HG02884 (cell line): ENCODE data around the gene L3MBTL3.
A peak's percentile ranks its signal among the peaks of the same experiment; 100 is the strongest.

Experiments used
- ATAC-seq: cut with Tn5 transposase; IDR thresholded peaks from one replicate; pipeline ENCODE4 v1.9.1; 2021; ENCODE audit warnings: mild to moderate bottlenecking, moderate library complexity; ENCODE audit not compliant: unreplicated experiment

The L3MBTL3 gene

DNA sequence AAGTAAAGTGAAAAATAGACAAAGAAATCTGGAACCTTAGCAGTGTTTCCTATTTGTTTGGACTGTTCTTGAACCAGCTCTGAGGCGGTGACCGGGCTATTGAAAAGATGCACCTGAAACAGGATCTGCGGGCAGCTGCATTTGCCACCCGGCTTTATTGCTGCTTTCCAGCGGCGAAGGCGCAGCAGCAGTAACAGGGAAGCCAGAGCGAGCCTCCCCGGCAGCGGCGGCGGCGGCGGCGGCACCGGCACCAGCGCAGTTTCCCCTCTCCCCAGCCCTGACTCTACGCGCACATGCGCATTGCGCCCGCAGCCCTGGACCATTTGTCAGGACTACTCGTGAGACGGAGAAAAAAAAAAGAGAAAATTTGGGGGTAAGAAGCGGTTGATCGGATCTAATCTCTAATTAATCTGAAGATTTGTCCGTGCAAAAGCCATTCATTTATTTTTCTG lies at the start of gene L3MBTL3:
L3MBTL3 (plus strand) TSS at position 290 of the 452 bp plus-strand sequence. CDS start 24,119 bp downstream, outside the sequence.
- ATAC-seq, result peak; percentile 61

DNA sequence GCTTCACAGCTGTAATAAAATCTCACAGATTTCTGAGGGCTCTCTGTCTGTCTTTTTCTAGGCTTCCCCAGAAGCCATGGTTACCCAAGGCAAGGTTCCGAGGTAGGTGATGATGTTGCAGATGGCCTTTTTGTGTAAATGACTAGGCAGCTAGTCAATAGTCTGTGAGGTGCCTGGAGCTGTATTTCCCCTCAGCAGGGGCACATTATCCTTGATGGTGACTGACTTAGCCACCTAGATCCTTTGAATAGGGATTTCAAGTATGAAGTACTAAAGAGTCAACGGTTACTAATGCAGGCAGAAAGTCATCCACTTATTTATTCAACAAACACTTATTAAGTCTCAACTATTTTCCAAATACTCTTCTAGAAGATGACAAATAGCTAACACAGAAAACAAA lies 49.3 kb upstream of the L3MBTL3 start:
- ATAC-seq, result no peak

GRCh38 chr6:129976110-129976509 lies 42.3 kb upstream of the L3MBTL3 start:
- ATAC-seq, result no peak

DNA sequence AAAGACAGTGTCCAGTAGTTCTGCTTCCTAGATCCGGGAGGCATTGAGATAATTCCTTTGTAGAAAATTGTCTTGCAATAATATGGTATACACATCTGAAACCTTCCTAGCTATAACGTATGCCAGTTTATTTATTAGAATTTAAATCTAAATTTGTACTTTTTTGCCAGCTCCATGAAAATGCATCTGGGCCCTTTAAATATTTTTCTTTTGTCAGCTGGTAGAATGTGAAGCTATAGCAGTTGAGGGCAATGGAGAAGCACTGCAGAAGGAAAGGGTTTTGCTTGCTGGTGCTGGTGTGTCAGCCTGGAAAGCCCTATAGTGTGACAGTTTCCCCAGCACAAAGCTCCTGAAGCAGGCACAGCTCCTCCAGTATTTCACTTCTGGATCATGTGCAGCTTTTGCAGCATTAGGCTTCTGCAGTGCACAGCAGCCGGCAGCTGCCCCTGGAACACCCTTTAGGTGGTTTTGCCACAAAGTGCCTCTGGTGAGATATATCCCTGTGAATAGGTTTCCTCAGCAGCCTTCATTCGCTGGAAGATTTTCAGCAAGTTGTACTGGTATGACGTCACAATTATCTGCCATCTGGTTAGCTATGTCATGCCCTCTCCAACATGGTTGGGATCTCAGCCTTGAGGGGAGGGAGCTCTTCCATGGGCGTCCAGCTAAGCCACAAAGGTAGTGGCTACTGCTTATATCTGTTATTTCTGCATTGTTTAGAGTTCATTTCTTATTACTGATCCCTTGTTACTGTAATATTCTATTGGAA lies 40.0 kb upstream of the L3MBTL3 start:
- ATAC-seq, result no peak

GRCh38 chr6:129980821-129981220 lies 37.6 kb upstream of the L3MBTL3 start:
- no peak for ATAC-seq

DNA sequence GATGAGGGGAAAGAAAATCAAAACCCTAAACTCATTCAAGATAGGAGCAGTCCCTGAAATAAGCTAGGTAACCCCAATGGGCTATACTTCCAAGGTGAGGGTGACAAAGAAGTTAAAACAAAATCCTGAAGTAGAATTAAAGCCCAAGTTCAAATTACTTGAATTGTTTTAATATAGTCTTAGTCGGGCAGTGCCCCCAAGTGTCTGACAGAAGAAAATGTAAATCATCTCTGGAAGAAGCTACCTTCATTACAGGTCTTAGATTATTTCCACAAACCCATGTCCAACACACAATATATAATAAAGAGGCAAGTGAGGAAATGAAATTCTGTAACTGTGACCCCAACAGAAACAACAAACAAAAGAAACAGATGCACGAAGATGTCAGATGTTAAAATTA lies 36.8 kb upstream of the L3MBTL3 start:
- no peak for ATAC-seq

DNA sequence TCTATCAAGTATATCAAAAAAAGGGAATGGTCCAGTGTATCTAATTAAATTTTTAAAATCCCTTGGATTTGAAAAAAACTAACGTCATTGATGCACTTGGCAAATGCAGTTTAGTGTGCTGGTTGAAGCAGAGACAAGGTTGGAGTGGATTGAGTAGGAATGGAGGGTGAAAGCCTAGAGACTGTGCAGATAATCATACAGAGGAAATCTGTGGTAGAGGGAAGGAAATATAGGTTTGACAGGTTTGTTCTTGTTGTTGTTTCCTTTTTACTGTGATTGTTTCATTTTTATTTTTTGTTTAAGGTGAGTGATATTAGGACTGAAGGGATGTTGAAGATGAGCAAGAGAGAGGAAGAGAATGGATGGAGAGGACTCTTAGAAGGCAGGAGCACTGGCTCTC lies 29.0 kb upstream of the L3MBTL3 start:
- ATAC-seq, result no peak

DNA sequence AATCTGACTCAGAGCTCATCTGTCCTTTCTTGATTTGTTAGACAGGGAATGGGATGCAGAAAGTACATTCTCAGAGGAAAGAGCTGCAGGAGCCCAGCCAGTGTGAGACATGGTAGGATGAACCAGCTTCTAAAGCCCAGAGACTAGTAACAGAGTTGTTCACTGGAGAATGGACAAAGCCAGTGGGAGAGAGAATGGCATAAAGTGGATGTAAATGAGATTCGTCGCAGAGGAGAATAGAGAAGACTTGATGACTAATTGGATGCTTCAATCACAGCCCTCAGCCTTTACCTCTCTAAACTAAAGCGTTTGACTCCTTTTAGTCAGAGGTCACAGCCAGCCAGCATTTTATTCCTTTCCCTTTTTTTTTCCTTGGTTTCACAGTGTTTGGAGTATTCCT lies 25.5 kb upstream of the L3MBTL3 start:
- no peak for ATAC-seq

DNA sequence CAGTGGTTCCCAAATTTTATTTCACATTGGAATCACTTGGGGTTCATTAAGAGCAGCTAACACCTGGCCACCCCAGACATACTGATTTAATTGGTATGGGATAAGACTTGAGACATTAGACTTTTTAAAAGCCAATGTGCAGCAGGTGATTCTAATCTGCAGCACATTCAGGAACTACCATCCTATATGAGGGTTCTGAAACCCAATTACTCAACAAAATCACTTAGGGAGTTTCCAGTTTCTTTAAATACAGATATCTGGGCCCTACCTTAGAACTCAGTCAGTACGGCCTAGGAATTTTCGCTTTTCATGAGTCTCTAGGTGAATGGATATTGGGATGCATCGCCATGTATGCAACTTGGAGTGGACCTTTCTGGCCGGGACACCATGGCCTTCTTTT lies 24.0 kb upstream of the L3MBTL3 start:
- no peak for ATAC-seq

GRCh38 chr6:129996387-129996786 lies 22.0 kb upstream of the L3MBTL3 start:
- ATAC-seq, result no peak

DNA sequence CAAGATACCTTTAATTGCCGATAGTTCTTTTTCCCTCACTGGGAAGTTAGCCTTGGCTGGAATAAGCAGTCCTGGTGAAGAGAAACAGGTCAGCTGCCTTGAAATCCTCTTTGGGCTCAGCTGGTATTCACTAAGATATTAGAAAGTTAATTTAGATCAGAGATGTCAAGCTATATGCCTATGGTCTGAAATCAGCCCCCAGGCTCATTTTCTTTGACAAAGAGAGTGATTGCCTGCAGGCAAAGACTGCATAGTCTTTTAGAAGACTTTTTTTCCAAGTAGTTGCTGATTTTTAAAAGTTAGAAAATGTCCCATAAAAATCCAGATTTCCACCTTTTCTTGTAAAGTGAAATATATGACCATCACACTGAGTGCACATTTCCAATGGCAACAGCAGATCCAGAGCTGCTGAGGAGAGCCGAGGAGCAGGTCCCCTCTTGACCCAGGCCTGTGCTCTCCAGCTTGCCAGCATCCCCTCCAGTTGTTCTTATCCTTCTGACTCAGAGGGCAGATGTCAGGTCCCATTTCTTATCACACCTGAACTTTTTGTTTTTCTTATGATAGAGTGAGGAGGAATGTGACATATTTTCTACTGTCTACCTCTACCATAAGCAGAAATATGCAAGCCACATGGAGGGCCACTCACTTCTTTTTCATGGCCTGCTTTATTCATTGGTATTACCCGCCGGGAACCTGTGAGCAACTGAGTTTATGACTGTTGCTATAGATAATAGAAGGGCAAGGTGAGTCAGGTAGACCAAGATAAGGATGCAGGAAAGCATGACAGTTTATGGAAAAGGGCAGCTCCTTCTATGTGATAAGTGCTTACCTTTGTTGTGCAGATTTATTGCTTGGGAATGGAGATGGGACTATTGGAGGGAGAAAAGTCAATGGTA lies 17.6 kb upstream of the L3MBTL3 start:
- no peak for ATAC-seq

- ATAC-seq, result no peak
Observed at GRCh38 chr6:130008236-130008873, 10.0 kb upstream of the L3MBTL3 start.

DNA sequence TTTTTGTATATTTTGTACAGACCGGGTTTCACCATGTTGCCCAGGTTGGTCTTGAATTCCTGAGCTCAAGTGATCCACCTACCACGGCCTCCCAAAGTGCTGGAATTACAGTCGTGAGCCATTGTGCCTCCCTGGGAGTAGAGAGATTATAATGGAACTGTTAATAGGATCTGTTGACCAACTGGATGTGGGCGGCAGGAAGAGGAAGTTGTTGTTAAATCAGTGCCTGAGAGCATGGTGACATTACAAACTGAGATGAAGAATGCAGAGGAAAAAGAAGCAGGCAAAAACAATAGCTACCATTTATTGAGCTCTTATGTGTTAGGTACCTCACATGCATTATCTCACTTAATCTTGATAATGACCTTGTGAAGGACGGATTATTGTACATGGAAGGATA lies 9.2 kb upstream of the L3MBTL3 start:
- ATAC-seq, result no peak

DNA sequence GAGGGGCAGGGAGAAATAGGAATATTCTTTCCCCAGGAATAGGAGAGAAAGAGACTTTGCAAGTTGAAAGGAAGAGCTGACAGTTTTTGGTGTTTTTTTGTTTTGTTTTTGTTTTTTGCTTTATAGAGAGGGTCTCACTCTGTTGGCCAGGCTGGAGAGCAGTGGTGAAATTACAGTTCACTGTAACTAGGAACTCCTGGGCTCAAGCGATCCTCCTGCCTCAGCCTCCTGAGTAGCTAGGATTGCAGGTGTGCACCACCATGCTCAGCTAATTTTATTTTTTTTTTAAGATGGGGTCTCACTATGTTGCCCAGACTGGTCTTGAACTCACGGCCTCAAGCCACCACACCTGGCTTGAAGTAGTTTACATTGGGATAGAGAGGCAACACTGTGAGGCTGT lies 8.0 kb upstream of the L3MBTL3 start:
- ATAC-seq, result no peak

DNA sequence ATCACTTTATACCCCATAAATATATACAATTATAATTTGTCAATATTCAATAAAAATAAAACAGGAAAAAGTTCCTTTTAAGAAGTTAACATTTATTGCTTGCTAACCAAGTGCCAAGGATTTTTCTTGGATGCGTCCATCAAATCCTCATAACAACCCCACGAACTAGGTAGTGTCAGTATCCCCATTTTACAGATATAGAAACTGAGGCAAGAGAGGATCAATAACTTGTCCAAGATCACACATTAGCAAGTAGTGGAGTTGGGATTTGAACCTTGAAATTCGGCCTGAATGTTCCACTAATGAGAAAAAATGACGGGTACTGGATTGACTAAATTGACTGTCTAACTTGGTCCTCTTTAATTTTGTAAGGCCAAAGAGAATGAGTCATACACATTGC lies 5.7 kb upstream of the L3MBTL3 start:
- no peak for ATAC-seq

GRCh38 chr6:130018744-130019325 lies 454 bp downstream of the L3MBTL3 start:
- ATAC-seq, result no peak

DNA sequence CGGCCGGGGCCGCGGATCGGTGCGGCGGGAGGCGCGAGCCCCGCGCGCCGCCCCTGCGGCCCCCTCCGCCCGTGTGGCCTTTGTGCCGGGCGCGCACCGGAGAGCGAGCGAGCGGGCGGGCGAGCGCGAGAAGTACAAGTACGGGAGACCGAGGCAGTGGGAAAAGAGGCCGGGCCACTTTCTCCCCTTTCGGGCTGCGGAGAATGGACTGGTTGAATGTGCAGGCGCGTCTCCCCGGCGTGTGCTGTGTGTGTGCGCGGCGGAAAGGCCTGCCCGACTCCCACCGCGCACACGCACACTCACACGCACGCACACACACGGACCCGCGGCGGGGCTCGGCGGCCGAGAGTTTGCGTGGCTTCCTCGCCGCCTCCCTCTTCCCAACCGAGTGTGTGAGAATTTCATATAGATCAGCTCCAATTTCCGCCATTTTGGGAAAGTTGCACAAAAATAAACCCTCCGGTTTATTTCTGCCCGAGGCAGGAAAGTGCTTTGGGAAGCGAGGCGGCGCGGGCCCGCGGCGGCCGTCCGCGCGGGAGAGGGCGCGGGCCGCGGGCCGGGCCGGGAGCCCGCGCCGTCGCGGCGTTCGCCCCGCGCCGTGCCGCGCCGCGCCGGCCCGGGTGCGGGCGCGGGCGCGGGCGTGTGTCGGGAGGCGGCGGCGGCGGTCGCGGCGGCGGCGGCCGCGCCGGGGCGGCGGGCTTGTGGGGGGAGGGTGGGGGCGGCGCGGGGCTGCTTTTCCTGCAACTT lies 1.1 kb downstream of the L3MBTL3 start:
- ATAC-seq, result no peak

GRCh38 chr6:130020073-130020906 lies 1.9 kb downstream of the L3MBTL3 start:
- ATAC-seq, result no peak

DNA sequence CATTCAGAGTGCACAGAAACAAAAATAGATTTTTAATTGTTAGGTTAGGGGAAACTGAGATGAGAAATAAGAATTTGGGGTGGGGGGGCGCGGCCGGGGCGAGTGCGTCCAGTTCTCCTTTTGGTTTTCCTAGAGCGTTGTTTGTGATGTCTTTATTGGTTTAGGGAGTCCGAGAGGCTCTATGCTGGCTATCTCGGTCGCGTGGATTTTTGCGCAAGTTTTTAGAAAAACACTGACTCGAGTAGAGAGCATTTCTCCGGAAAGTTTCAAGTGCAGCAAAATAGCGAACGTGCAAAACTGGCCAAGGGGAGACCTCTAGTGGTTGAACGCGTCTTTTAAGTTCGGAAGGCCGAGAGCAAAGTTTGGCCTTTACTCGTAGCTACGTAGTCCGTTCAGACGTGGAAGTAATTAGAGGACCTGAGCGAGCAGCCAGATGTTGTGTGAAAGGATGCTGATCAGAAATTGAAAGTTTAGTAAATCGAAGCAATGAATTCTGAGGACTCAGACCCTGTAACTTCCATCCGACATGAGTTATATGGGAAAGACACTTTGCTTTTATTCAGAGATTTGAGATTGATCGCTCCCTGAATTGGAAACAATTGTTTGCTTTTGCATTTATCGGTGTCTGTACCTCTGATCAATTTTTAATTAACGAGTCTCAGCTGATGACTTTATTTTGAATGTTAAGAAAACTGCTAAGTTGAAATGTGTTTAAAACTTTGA lies 2.7 kb downstream of the L3MBTL3 start:
- ATAC-seq, result peak; percentile 58
